Endothelial cell of umbilical vein (primary cell): ENCODE measurements around the gene GNAQ. TPM values are rescaled to one million over a fixed set of nuclear protein-coding genes. Genes with fewer than 3 reads are reported as not detected.

Source experiments
- BruUV-seq: library from RNA; stranded (reverse); fragments of 400-500 nt; replicated peaks from 2 replicates; lab custom pipeline; 2021; lab: Mats Ljungman, UMichigan
- CTCF ChIA-PET: fragments of 300-600, 350-600 bp; sonication (Branson Sonifier 250); formaldehyde crosslinking; loops from one replicate; lab custom pipeline; 2021; ENCODE audit warnings: antibody characterized with exemption, inconsistent platforms; lab: Charles Lee
- POLR2A ChIA-PET: fragments of 300-600, 350-600 bp; sonication (Branson Sonifier 250); formaldehyde crosslinking; loops from one replicate; lab custom pipeline; 2021; ENCODE audit warnings: antibody characterized with exemption, inconsistent platforms; lab: Charles Lee
- DNase-seq: peaks from one replicate; pipeline ENCODE4 v3.0.0-alpha.2; 2011; ENCODE audit warnings: low read depth, low spot score
- FAIRE-seq: peaks from 2 replicates; lab custom pipeline; 2011; peaks lifted over from hg19 to GRCh38; lab: Jason Lieb, UNC
- H2AFZ ChIP-seq: 2 replicates; pipeline ENCODE4 v1.6.0; 2012; ENCODE audit warnings: low read depth, low read length, control low read depth, inconsistent platforms
- H3K27ac ChIP-seq: 2 replicates; pipeline ENCODE4 v1.5.1; 2011; ENCODE audit warnings: low read depth, mild to moderate bottlenecking, control low read depth, low read length, moderate library complexity; ENCODE audit not compliant: insufficient read depth
- H3K27me3 ChIP-seq, 2 experiments: 2 replicates each; pipeline versions ENCODE4 v1.6.0 to v1.6.1; 2011; ENCODE audit warnings: low read length in 2 of 2, mixed read lengths in 1 of 2; ENCODE audit not compliant: control insufficient read depth in 2 of 2, insufficient read depth in 2 of 2
- H3K36me3 ChIP-seq, 2 experiments: 2 replicates in 1 of 2; 3 replicates in 1 of 2; pipeline ENCODE4 v1.5.1; 2011; ENCODE audit warnings: low read length in 2 of 2, mild to moderate bottlenecking in 1 of 2, moderate library complexity in 1 of 2; ENCODE audit not compliant: control insufficient read depth in 2 of 2, insufficient read depth in 2 of 2; ENCODE audit errors: extremely low read depth in 1 of 2
- H3K4me1 ChIP-seq: 3 replicates; pipeline ENCODE4 v1.5.1; 2011; ENCODE audit warnings: mild to moderate bottlenecking, low read length; ENCODE audit not compliant: control insufficient read depth, insufficient read depth; ENCODE audit errors: extremely low read depth
- H3K4me2 ChIP-seq: 2 replicates; pipeline ENCODE4 v1.6.1; 2011; ENCODE audit warnings: low read length, control low read depth, mixed read lengths; ENCODE audit not compliant: insufficient read depth
- H3K4me3 ChIP-seq, 3 experiments: fragments of 200-600 bp in 1 of 3; sonication (generic), shearing (Covaris generic) in 1 of 3; replicated peaks in 1 of 3; 2 replicates each; pipeline ENCODE4 v1.5.1; 2011 to 2016; ENCODE audit warnings: control low read depth in 3 of 3, low read length in 3 of 3, mild to moderate bottlenecking in 2 of 3, inconsistent platforms in 1 of 3, low read depth in 1 of 3, moderate library complexity in 1 of 3; ENCODE audit not compliant: insufficient read depth in 1 of 3
- H3K79me2 ChIP-seq: 2 replicates; pipeline ENCODE4 v1.6.0; 2012; ENCODE audit warnings: low read length, inconsistent platforms; ENCODE audit not compliant: control insufficient read depth, insufficient read depth
- H3K9ac ChIP-seq: replicated peaks from 2 replicates; pipeline ENCODE3; 2011; ENCODE audit warnings: low read length, control low read depth; ENCODE audit not compliant: insufficient read depth; ENCODE audit errors: extremely low read depth
- H3K9me1 ChIP-seq: replicated peaks from 3 replicates; pipeline ENCODE4 v1.6.0; 2011; ENCODE audit warnings: mild to moderate bottlenecking, low read length; ENCODE audit not compliant: control insufficient read depth, insufficient read depth; ENCODE audit errors: extremely low read depth
- H3K9me3 ChIP-seq: replicated peaks from 2 replicates; pipeline ENCODE4 v1.5.1; 2012; ENCODE audit warnings: low read length, inconsistent platforms; ENCODE audit not compliant: control insufficient read depth, insufficient read depth
- H4K20me1 ChIP-seq: replicated peaks from 2 replicates; pipeline ENCODE3; 2011; ENCODE audit warnings: mild to moderate bottlenecking, low read length; ENCODE audit not compliant: control insufficient read depth, insufficient read depth; ENCODE audit errors: extremely low read depth
- EZH2 ChIP-seq: IDR thresholded peaks from 2 replicates; pipeline ENCODE4 v1.6.1; 2012; ENCODE audit warnings: borderline replicate concordance, low read depth, mild to moderate bottlenecking, moderate library complexity, low read length, inconsistent platforms; ENCODE audit not compliant: severe bottlenecking
- FOS ChIP-seq: IDR thresholded peaks from 2 replicates; pipeline ENCODE4 v1.6.1; 2011; ENCODE audit warnings: mild to moderate bottlenecking, low read length, moderate library complexity, borderline replicate concordance; ENCODE audit not compliant: insufficient read depth
- GATA2 ChIP-seq: IDR thresholded peaks from 2 replicates; pipeline ENCODE4 v1.7.0; 2011; ENCODE audit warnings: low read depth, mild to moderate bottlenecking, moderate library complexity, mixed read lengths, low read length; ENCODE audit not compliant: insufficient read length, insufficient read depth
- POLR2A ChIP-seq: IDR thresholded peaks from 2 replicates; pipeline ENCODE4 v1.6.1; 2012; ENCODE audit warnings: low read depth, mild to moderate bottlenecking, control low read depth, low read length
- dilution Hi-C: fragments of 300-500 bp; cut with MboI; formaldehyde crosslinking; loops from one replicate; pipeline ENCODE4 v1.15.0; 2019; ENCODE audit warnings: low sequenced_read_pairs; ENCODE audit not compliant: extremely low pct_ligation_motif_present
- intact Hi-C: fragments of 100-400 bp; cut with micrococcal nuclease; formaldehyde crosslinking; loops from one replicate; pipeline ENCODE4 v1.10.0; 2022
- polyA plus RNA-seq, 4 experiments: library from polyadenylated mRNA; depleted of rRNA in 3 of 4; stranded (reverse) in 3 of 4; unstranded in 1 of 4; fragments of >200 nt; gene quantifications; 2 replicates each; pipeline versions ENCODE4 v1.2.1 to v1.2.3, GENCODE V29; 2011 to 2012; ENCODE audit warnings: missing spikeins in 1 of 4
- total RNA-seq: library from RNA; stranded (reverse); gene quantifications from 2 replicates; pipeline ENCODE4 v1.2.3, GENCODE V29; 2021
- TF ChIP-seq, protein P1 (sequence below), 2 donors: IDR thresholded peaks; 1 replicate in 1 of 2; 2 replicates in 1 of 2; pipeline ENCODE4 v1.5.1; 2011; ENCODE audit warnings: low read length in 2 of 2, mild to moderate bottlenecking in 2 of 2, moderate library complexity in 2 of 2, control low read depth in 1 of 2, inconsistent platforms in 1 of 2, low read depth in 1 of 2; ENCODE audit not compliant: insufficient read depth in 1 of 2; ENCODE audit errors: extremely low read depth in 1 of 2
- TF ChIP-seq, protein P2 (sequence below): IDR thresholded peaks from 2 replicates; pipeline ENCODE4 v1.6.1; 2011; ENCODE audit not compliant: insufficient read depth, insufficient read length

Gene GNAQ
- total and polyA plus RNA-seq, 2 donors (not counting 3 experiments of a cell fraction or from before 2014, with no cell fraction given): 26.1 to 67.3 TPM

DNA sequence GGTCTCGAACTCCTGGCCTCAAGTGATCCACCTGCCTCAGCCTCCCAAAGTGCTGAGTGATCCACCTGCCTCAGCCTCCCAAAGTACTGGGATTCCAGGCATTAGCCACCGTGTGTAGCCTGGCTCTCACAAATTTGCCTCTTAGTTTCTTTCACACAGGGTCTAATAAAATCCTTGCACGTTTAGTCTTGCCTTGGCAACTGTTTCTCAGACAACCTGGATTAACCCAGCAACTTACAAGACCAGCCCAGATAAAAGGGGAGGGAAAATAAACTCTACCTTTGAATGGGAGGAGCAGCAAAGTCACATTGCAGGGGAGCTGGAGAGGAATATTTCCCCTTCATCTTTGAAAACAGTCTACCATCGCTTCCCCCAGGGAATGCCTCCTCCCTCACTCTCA, 354.2 kb downstream of the GNAQ start:
- Histone ChIP-seq H3K4me1 (no peaks in the 10 kb centered on the region), H3K36me3 (no peaks in the 10 kb centered on the region), H3K4me3 (no peak overlapping the region), H3K9ac (no peak overlapping the region), H3K27me3 (no peaks in the 10 kb centered on the region), H3K27ac (no peak overlapping the region), H4K20me1 (no peaks in the 10 kb centered on the region), H3K9me3 (no peaks in the 10 kb centered on the region), H3K9me1 (no peaks in the 10 kb centered on the region), H3K79me2 (no peaks in the 10 kb centered on the region), H3K4me2 (no peak overlapping the region), H2AFZ (no peak overlapping the region)
- DNase-seq: no peak
- ChIA-PET CTCF (interaction anchor here (1.0 kb wide), 1 partner anchor 189 kb away, joined by 3 read pairs; no protein-coding TSS in a partner anchor), POLR2A (no interaction called here)
- FAIRE-seq: no peak
- TF ChIP-seq, protein P1, sequence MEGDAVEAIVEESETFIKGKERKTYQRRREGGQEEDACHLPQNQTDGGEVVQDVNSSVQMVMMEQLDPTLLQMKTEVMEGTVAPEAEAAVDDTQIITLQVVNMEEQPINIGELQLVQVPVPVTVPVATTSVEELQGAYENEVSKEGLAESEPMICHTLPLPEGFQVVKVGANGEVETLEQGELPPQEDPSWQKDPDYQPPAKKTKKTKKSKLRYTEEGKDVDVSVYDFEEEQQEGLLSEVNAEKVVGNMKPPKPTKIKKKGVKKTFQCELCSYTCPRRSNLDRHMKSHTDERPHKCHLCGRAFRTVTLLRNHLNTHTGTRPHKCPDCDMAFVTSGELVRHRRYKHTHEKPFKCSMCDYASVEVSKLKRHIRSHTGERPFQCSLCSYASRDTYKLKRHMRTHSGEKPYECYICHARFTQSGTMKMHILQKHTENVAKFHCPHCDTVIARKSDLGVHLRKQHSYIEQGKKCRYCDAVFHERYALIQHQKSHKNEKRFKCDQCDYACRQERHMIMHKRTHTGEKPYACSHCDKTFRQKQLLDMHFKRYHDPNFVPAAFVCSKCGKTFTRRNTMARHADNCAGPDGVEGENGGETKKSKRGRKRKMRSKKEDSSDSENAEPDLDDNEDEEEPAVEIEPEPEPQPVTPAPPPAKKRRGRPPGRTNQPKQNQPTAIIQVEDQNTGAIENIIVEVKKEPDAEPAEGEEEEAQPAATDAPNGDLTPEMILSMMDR (IDR thresholded peaks at IDR 0.05; ENCODE audit: extremely low read depth in 1 of 2, insufficient read depth in 1 of 2, low read depth in 1 of 2, low read length in 2 of 2): no peak
- TF ChIP-seq EZH2 (no peak), POLR2A (no peak), GATA2 (no peak), FOS (no peak)
- TF ChIP-seq, protein P2, sequence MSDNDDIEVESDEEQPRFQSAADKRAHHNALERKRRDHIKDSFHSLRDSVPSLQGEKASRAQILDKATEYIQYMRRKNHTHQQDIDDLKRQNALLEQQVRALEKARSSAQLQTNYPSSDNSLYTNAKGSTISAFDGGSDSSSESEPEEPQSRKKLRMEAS: no peak
- intact Hi-C loops: no loop called here
- no TSS peak for BruUV-seq
- dilution Hi-C loops: no loop called here
